ENCODE measurements around the gene TUBA4A. TPM values are rescaled to one million over a fixed set of nuclear protein-coding genes. Genes with fewer than 3 reads are reported as not detected.
A peak's percentile ranks its signal among the peaks of the same experiment; 100 is the strongest.

Gene TUBA4A
- total and polyA plus RNA-seq, 9 of the 15 experiments (the other 6 are each of a cell fraction or from before 2014, with no cell fraction given), result 25.1 to 174 (median 42.4) TPM

DNA sequence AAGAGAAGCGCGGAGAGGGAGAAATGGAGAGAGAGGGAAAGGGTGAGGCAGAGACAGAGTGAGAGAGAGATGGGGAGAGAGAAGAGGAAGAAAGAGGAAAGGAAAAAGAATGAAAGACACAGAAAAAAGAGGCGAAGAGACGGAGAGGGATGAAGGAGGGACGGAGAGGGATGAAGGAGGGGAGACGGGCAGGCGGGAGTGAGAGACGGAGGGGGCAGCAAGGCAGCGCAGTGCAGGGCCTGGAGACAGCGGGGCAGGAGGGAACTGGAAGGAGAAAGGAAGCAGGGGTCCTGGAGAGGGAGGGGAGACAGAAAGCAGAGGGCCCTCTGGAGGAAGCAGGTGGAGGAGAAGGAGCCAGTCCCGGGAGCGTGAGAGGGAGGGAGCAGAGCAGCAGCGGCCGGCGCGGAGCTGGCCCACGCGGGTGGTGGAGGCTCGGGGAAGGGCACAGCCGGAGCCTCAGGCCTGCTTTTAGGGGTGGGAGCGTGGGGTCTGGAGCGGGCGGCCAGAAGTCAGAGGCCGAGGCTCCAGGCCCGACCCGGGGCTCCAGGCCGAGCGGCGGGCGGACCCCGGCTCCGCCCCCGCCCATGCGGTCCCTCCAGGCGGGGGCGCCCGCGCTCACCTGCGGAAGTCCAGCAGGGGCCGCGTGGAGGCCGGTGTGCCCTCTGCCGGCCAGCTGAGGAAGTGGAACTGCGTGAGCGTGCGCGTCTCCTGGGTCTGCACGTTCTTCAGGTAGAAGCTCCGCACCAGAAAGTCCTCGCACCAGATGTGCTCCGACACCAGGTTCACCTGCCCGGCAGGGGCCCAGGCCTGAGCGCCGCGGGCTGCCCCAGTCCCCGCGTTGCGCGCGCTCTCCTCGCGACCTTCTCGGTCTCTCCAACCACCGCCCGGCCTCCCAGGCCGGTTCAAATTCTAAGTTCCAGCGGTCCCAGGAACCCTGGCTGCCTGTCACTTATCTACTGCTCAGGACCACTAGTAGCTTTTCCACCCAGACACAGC lies 40.9 kb upstream of the TUBA4A start (continued):
- TF ChIP-seq ZFPM2 (CRISPR knock-in tag; IDR thresholded peaks at IDR 0.05), result no peak
- TF ChIP-seq LARP7 (IDR thresholded peaks at IDR 0.05), result no peak
- TF ChIP-seq TAF1 (IDR thresholded peaks at IDR 0.05; ENCODE audit: control insufficient read depth, extremely low read depth, insufficient read depth, low read length, severe bottlenecking), result peak; percentile 49
- TF ChIP-seq IFI16 (CRISPR knock-in tag; IDR thresholded peaks at IDR 0.05), result no peak
- no peak for TF ChIP-seq ILK (tag; IDR thresholded peaks at IDR 0.05; ENCODE audit: borderline replicate concordance, low read depth)
- TF ChIP-seq, protein P1, sequence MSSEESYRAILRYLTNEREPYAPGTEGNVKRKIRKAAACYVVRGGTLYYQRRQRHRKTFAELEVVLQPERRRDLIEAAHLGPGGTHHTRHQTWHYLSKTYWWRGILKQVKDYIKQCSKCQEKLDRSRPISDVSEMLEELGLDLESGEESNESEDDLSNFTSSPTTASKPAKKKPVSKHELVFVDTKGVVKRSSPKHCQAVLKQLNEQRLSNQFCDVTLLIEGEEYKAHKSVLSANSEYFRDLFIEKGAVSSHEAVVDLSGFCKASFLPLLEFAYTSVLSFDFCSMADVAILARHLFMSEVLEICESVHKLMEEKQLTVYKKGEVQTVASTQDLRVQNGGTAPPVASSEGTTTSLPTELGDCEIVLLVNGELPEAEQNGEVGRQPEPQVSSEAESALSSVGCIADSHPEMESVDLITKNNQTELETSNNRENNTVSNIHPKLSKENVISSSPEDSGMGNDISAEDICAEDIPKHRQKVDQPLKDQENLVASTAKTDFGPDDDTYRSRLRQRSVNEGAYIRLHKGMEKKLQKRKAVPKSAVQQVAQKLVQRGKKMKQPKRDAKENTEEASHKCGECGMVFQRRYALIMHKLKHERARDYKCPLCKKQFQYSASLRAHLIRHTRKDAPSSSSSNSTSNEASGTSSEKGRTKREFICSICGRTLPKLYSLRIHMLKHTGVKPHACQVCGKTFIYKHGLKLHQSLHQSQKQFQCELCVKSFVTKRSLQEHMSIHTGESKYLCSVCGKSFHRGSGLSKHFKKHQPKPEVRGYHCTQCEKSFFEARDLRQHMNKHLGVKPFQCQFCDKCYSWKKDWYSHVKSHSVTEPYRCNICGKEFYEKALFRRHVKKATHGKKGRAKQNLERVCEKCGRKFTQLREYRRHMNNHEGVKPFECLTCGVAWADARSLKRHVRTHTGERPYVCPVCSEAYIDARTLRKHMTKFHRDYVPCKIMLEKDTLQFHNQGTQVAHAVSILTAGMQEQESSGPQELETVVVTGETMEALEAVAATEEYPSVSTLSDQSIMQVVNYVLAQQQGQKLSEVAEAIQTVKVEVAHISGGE (CRISPR knock-in tag; IDR thresholded peaks at IDR 0.05), result no peak
- TF ChIP-seq, protein P2, sequence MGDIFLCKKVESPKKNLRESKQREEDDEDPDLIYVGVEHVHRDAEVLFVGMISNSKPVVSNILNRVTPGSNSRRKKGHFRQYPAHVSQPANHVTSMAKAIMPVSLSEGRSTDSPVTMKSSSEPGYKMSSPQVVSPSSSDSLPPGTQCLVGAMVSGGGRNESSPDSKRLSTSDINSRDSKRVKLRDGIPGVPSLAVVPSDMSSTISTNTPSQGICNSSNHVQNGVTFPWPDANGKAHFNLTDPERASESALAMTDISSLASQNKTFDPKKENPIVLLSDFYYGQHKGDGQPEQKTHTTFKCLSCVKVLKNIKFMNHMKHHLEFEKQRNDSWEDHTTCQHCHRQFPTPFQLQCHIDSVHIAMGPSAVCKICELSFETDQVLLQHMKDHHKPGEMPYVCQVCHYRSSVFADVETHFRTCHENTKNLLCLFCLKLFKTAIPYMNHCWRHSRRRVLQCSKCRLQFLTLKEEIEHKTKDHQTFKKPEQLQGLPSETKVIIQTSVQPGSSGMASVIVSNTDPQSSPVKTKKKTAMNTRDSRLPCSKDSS (IDR thresholded peaks at IDR 0.05; ENCODE audit: low read depth, partially characterized antibody), result no peak
- no peak for TF ChIP-seq ZNF75A (CRISPR knock-in tag; IDR thresholded peaks at IDR 0.05)
- no peak for TF ChIP-seq ESRRB (CRISPR knock-in tag; IDR thresholded peaks at IDR 0.05; ENCODE audit: borderline replicate concordance)
- TF ChIP-seq ZNF79 (CRISPR knock-in tag; IDR thresholded peaks at IDR 0.05; ENCODE audit: low read depth), result no peak
- no peak for TF ChIP-seq ZKSCAN1 (IDR thresholded peaks at IDR 0.05; ENCODE audit: low read depth, low read length)
- peak; percentile 46 for TF ChIP-seq U2AF1 (optimal IDR thresholded peaks at IDR 0.05; ENCODE audit: low read depth, low read length)
- no peak for TF ChIP-seq SRSF7 (optimal IDR thresholded peaks at IDR 0.05; ENCODE audit: low read depth, low read length)
- TF ChIP-seq EP400 (IDR thresholded peaks at IDR 0.05), result peak; percentile 83
- 0 out of 2 replicates have a peak, but pooled peaks have one; percentile 18 for TF ChIP-seq NFRKB (IDR thresholded peaks at IDR 0.05; ENCODE audit: low read depth)
- no peak for TF ChIP-seq CHD4 (IDR thresholded peaks at IDR 0.05; ENCODE audit: insufficient read depth, insufficient replicate concordance, low read depth, low read length, poor library complexity, severe bottlenecking)
- TF ChIP-seq, protein P3, sequence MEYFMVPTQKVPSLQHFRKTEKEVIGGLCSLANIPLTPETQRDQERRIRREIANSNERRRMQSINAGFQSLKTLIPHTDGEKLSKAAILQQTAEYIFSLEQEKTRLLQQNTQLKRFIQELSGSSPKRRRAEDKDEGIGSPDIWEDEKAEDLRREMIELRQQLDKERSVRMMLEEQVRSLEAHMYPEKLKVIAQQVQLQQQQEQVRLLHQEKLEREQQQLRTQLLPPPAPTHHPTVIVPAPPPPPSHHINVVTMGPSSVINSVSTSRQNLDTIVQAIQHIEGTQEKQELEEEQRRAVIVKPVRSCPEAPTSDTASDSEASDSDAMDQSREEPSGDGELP (CRISPR knock-in tag; IDR thresholded peaks at IDR 0.05; ENCODE audit: borderline replicate concordance), result peak; percentile 82
- TF ChIP-seq SNRNP70 (optimal IDR thresholded peaks at IDR 0.05; ENCODE audit: low read depth, low read length), result no peak
- TF ChIP-seq, protein P4, sequence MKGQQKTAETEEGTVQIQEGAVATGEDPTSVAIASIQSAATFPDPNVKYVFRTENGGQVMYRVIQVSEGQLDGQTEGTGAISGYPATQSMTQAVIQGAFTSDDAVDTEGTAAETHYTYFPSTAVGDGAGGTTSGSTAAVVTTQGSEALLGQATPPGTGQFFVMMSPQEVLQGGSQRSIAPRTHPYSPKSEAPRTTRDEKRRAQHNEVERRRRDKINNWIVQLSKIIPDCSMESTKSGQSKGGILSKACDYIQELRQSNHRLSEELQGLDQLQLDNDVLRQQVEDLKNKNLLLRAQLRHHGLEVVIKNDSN (CRISPR knock-in tag; IDR thresholded peaks at IDR 0.05), result no peak
